ENCODE results near the gene CMTM6. TPM values are rescaled to one million over a fixed set of nuclear protein-coding genes. Genes with fewer than 3 reads are reported as not detected.
"Not testable (repeated sequence)": the region's sequence is repeated elsewhere in the genome, so short reads cannot be mapped to it uniquely, and the experiment has no call there.

The CMTM6 gene
- total RNA-seq, 1 donor from 2014 or later = 92.3 TPM

DNA sequence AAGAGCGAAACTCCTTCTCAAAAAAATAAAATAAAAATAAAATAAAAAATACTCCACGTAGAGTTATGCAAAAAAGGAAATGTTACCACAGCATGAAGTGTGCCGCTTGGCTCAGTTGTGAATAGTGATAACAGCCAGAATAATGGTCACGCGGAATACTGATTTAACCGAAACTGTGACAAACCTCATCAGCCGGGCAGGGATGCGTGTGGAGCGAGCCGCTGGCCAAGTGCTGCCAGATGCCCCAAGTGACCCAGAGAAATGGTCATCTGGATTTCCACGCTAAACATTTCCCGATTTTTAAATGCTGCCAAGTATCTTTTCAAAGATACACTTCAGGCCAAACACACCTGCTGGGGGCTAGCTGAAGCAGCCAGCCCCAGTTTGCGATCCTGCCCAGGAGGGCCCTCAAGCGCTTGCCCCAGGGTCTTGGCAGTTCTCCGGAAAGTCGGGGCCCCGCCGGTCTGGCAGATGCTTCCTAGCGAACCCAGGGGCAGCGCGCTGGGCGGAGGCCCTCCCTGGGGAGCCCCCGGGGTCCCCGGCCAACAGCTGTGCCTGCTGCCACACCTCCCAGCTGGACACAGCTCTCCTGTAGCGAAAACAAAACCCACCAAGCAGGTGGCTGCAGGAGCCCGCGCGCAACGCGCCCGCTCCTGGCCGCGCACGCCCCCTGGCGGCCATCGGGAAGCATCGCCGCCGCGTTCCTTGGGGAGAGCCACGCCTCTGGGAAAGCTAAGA, 35.1 kb downstream of the CMTM6 start:
- peak; percentile 80 to 95 for DNase-seq (ENCODE audit: low read depth in 2 of 2)

DNA sequence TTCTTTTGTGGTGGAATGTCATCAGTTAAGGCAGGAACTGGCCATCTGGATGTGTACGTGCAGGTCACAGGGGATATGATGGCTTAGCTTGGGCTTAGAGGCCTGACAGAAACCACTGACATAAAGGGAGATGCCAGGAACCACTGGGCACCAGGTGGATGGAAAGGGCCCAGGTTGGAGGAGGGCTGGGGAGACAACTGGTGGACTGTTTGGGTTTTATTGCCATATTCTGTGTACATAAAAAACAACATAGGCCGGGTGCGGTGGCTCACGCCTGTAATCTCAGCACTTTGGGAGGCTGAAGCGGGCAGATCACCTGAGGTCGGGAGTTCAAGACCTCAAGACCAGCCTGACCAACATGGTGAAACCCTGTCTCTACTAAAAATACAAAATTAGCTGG, 35.8 kb downstream of the CMTM6 start:
- not testable (repeated sequence) for DNase-seq (ENCODE audit: low read depth in 2 of 2)

DNA sequence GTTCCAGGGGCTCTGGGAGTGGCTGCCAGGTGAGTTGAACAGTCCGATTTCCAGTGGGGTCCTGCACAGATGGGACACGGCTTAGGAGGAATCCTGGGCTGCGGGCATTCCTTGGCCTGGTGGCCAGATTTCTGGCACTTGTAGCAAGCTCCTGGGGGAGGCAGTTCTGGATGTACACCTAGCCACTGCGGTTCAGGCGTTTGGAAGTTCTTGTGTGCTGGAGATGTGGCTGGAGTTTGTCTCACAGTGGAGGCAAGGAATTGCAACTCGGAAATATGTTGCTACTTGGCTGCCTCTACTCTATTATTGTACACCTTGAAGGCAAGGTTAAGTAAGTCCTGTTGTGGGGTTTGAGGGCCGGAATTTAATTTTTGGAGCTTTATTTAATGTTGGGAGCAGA, 37.9 kb downstream of the CMTM6 start:
- DNase-seq (ENCODE audit: low read depth in 2 of 2) = not testable (repeated sequence)

DNA sequence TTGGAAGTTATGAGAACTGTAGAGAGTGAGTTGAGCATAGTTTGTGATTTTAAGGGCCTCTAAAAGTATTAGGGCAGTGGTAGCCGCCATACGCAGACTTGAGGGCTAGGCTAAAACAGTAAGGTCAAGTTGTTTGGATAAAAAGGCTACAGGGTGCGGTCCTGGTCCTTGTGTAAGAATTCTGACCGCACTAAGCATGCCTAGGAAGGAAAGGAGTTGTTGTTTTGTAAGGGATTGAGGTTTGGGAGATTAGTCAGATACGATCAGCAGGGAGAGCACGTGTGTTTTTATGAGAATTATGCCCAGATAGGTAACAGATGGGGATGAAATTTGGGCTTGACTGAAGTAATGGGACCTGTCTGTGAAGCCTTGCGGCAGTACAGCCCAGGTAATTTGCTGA, 39.2 kb downstream of the CMTM6 start:
- not testable (repeated sequence) for DNase-seq (ENCODE audit: low read depth in 2 of 2)

DNA sequence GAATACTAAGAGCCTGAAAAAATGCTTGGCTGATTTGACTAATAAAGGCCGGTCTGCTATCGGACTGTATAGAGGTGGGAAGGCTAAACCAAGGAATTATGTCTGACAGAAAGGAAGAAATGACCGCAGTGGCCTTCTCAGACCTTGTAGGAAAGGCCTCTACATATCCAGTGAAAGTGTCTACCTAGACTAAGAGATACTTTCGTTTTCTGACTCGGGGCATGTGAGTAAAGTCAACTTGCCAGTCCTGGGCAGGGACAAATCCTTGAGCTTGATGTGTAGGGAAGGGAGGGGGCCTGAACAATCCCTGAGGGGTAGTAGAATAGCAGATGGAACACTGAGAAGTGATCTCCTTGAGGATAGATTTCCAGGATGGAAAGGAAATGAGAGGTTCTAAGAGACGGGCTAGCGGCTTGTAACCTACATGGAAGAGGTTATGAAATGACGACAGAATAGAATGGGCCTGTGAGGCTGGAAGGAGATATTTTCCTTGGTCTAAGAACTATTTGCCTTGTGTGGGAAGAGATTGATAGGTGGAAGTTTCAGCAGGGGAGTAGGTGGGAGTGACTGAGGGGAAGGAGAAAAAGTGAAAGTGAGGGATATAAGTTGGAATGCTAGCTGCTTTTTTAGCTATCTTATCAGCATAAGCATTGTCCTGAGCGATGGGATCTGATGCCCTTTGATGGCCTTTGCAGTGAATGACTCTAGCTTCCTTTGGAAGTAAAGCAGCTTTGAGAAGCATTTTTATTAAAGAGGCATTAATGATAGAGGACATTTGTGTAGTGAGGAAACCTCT, 40.3 kb downstream of the CMTM6 start:
- peak; percentile 38 to 68 for DNase-seq (ENCODE audit: low read depth in 2 of 2)

DNA sequence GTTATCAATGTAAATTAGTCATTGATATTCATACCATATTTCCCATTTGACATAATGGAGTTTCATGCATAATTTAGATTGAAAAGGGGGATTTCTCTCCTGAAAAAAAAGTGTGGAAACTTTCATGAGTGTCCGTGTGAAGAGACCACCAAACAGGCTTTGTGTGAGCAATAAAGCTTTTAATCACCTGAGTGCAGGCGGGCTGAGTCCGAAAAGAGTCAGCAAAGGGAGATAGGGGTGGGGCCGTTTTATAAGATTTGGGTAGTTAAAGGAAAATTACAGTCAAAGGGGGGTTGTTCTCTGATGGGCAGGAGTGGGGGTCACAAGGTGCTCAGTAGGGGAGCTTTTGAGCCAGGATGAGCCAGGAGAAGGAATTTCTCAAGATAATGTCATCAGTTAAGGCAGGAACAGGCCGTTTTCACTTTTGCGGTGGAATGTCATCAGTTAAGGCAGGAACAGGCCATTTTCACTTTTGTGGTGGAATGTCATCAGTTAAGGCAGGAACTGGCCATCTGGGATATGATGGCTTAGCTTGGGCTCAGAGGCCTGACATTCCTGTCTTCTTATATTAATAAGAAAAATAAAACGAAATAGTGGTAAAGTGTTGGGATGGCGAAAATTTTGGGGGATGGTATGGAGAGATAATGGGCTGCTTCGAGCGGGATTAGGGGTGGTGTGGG, 41.7 kb downstream of the CMTM6 start:
- not testable (repeated sequence) for DNase-seq (ENCODE audit: low read depth in 2 of 2)

DNA sequence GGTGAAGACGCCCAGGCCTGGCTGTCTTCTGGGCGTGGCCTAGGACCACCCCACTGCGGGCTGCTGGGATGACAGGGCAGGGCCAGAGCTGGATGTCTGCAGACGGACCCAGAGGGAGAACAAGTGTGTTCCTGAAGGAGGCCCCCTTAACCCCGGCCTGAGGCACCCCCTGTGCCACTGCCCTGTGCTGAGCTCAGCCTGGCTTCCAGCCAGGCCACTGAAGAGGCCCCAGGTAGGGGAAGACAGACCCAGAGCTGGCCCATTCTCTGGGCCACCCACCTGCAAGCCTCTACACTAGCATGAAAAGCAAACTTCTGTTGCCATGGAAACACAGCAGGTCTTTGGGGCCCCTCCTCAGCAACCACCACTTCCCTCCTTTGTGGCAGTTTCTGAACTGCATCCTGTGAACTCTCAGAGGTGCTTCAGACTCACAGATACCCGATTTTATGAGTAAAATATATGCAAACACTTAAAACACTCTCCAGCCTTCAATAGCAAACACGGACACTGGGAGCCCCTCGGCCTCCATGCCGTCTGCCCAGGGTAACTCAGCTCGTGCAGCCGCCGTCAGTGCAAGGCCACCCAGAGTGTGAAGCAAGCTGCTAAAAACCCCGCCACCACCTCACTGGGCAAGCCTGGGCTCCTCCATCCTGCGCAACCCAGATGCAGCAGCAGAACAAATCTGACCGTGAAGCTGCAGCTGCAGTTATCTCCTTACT, 42.5 kb downstream of the CMTM6 start:
- DNase-seq (ENCODE audit: low read depth in 2 of 2) = no peak

DNA sequence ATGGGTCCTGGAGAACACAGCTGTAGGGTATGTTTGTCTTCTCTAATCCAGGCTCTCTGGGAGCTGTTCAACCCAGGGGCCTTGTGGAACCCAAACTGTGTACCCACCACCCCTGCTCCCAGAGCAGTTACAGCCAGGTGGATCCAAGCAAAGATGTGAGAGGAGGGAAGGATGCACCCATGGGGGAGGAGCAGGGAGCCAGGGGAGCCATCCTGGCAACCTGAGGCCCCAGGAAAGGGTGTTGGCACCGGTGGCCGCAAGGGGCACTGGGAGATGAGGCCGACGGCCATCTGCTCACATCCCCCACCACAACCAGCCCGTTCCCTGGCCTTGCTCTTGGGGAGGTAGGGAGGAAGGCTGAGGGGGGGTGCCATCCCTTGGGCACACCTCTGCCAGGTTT, 43.2 kb downstream of the CMTM6 start:
- DNase-seq (ENCODE audit: low read depth in 2 of 2) = no peak

DNA sequence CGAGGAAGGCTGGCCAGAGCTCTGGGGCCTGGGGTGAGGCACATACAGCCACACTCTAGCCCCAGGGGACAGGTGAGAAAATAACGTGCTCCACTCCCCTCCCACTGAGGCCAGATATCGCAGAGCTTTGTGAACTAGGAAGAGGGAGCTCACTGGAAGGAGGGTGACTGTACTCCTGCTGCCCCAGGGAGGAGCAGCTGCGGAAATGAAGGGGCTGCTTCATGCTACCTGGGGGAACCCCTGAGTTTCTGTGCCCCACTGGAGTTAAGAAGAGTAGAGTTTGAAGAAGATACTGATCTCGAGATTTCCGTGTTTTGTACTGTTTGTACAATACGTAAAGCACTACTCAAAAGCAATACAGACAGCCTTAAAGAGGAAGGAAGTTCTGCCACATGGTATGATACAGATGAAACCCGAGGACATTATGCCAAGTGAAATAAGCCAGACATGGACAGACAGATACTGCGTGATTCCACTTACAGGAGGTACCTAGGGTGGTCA, 44.6 kb downstream of the CMTM6 start:
- peak; percentile 57 to 63 for DNase-seq (ENCODE audit: low read depth in 2 of 2)

DNA sequence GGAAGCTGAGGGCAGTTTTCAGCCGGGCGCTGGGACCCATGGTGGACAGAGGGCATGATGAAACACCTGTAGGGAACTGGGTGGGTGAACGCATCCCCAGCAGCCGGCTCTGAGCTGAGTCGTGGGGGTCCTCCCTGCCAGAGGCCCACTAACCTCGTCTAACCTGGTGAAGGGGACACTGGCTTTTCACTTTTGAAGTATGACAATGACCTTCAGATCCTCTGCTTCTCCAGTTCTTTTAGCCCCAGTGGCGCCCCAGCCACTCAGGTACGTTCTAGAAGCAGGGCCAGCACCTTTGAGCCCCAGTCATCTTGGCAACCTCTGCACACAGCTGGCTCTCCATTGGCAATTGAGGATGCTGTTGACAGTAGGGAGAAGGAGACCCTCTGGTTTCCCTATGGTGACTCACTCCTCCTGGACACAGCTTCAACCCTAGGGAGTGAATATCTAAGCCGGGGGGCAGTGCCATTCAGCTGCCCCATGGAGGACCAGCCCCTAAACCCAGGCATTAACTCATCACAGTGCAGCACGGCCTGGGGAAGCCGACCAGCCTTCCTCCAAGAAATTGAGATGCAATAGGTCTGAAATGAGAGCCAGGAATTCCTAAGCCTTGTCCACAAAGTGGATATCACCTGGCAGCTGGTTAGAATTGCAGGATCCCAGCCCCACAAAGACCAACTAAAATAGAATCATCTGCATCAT, 46.1 kb downstream of the CMTM6 start:
- no peak for DNase-seq (ENCODE audit: low read depth in 2 of 2)

DNA sequence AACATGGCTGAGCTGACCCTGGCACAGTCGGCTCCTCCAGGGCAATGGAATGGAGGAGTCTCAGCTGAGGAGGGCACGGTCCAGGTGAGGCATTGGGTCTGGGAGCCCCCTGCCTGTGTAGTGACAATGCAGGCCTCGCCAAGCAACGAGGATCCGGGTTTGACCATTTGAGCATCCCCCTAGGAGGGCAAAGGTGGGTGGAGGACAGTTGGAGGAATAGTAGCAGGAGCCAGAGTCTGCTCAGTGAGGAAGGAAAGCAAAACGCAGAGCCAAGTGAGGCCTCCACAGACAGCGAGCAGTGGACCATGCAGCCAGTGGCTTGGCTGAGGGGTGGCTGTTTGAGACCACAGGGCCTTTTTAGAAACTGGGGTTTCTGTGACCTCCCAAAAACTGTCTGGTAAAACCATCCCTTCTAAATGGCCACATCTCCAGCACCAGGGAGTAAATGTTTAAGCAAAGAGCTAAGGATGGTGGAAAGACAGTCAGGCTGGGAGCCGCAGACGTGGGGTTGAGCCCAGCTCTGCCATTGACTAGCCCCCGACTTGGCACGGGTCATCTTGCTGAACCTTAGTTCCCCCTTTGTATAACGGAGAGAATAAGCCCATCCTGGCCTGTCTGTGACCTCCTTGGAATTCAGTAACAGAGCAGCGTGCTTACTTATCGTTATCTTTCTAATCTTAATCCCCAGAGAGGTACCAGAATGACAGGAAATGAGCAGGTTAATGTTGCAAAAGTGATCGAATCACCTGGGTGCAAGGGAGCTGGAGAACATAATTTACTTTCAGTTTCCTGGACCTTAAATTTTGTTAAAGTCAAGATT, 46.8 kb downstream of the CMTM6 start:
- DNase-seq (ENCODE audit: low read depth in 2 of 2) = no peak

DNA sequence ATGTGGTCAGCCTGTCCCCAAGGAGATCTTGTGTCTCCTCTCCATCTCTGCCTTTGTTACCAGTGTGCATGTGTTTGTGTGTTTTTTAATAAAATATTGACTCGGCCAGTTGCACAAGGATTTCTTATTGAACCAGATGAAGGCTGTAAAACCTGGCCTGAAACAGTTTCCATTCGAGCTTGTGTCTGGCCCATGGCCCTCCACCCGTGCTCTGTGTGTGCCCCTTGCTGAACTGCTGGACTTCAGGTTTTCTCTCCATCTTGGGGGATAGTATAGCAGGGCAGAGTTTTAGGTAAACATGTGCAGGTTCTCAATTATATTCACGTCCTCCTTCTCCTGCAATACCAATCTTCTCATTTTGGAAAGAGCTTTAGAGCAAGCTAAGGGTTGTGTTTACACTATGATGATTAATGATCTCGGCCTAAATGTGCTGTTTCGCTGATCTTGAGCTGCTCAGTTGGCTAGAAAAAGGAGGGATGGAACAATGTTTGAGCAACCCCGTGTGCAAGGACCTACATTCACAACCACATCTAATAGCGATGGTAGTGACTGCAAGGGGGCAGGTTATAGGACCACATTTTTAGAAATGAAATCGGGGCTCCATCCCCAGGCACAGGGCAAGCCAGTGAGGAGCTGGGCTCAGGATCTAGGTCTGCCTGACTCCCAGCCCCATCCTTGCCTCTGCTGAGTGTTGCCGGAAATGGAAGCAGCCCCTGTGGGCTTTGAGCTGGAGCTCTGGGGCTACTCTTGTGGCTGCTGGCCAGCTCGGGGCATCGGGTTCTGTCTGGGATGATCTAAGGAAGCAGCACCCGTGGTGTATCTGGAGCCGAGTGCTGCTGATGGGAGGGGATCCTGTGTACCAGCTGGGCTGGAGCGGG, 47.7 kb downstream of the CMTM6 start:
- DNase-seq (ENCODE audit: low read depth in 2 of 2) = no peak

DNA sequence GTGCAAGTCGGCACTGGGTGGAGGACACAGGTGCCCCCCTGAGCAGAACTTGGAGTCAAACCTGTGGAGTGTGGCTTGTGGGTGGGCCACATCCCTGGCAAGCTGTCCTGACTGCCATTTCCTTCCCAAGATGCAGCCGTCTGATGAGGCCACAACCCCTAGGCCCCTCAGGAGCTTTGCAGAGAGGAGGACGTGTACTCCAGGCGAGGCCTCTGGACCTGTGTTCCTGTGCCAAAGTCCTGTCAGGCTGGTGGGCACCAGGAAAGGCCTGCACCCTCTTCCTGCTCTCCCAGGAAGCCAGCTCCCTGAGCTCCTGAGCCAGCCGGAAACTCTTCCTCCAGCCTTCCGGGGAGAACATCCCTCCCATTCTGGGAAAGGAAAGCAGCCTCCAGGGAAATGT, 48.5 kb downstream of the CMTM6 start:
- no peak for DNase-seq (ENCODE audit: low read depth in 2 of 2)

DNA sequence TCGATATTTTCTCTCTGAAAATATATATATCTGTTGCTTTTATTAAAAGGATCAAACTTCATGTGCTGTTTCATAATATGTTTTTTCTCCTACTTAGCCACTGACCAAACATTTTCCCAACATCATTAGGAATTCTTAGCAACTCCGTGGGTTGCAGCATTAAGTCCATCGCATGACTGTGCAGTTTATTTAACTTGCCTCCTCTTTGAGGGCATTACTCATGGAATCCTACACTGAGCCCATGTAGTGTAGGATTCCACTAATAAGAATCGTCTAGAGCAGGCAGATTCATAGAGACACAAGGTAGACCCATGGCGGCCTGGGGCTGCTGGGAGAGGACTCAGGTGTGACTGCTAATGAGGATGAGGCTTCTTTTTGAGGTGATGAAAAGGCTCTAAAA, 49.3 kb downstream of the CMTM6 start:
- DNase-seq (ENCODE audit: low read depth in 2 of 2) = no peak

DNA sequence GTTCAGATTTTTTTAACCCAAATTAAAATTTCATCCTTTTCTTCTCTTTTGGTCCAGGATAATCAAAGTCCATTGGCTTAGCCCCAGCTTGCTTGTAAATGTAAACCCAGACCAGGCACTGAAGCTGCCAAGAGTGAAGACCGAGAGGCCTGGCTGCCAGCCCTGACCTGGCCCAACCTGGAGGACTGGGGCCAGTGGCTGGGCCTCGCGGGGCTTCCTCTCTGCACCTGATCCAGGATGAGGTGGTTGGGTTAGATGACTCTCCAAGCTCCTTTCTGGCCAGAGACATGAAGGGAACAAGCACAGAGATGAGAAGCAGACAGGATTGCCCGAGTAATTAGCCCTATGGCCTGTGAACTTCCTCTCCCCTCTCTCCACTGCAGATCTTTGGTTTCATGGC, 50.6 kb downstream of the CMTM6 start:
- DNase-seq (ENCODE audit: low read depth in 2 of 2) = no peak

DNA sequence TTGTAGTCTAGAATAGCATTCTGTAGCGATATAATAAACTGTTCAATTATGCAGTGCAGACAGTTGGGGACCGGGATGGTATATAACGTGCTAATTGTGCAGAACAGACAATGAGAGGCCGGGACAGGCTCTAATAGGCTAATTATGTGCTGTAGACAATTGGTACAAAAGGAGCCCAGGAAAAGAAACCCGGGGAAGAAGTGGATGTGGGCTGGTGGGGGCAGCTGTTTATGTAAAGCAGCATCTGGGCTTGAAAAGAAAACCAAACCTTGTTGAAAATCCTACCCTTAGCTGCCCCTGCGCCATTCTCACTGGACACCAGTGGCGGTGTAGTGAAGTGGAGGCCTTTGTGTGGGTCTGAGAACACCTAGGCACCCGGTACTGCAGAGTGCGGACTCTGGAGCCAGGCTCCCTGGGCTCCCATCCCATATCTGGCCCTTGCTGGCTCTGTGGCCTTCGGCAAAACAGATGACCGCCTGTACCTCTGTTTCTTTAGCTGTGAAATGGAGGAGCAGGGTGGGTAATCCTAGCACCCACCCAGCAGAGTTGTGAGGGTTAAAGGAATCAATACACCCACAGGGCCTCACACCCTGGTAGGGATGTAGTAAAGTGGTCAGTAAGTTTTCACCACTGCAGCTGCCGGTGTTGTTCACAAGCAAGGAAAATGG, 51.5 kb downstream of the CMTM6 start:
- no peak for DNase-seq (ENCODE audit: low read depth in 2 of 2)

DNA sequence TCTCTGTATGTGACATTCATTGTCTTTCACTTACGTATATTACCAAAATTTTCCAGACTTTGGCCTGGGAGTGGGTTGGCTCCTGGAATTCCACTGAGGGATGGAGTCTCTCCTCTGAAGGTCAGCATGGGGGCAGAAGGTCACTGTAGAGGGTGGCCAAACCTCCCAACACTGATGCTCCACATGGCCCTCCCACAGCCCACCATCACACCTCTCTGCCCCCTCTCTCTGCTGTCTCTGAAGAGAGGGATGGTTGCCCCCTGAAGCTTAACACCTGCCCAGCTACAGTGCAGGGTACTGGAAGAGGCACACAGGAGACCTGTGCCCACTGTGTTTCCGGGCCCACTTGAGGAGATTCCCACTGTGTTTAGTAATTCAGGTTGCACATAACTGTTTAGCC, 52.2 kb downstream of the CMTM6 start:
- no peak for DNase-seq (ENCODE audit: low read depth in 2 of 2)

DNA sequence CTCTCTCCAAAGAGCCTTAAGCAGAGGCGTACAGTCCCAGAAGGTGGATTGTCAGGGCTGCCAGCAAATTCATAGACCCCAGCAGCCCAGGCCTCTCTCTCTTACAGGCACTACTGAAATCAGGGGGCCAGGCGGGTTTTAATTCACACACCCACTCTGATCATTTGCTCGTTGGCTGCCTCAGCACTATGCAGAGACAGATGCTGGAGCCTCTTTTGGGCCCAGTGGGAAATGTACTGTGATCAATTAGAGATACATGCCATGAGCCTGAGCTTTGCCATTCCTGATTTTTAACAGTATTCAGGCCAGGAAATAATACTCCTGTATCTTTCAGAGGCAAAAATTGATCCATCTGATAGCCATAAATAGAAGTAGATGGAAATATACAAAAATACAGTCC, 53.0 kb downstream of the CMTM6 start:
- no peak for DNase-seq (ENCODE audit: low read depth in 2 of 2)
